ENCODE measurements around the gene CERS1.

DNA sequence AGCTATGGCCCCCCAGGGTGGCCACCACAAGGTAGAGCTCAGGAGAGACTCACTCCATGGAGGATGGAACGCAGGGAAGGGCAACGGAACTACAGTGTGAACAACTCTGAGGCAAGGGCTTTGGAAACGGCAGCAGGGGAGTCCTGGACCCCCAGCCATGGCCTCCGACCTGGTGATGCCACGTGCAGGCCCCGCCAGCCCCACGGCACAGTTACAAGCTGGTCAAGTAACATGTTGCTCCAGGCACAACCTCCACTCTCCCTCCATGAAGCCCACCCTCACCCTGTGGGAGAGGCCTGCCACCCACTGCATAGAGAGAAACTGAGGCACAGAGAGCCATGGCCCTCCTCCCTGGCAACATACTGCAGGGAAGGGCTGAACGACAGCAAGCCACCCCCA is 9.1 kb upstream of the CERS1 start:
- TF ChIP-seq SUZ12 (IDR thresholded peaks at IDR 0.05; ENCODE audit: extremely low read depth, insufficient read depth, insufficient read length) = no peak
- no peak for TF ChIP-seq YY1 (IDR thresholded peaks at IDR 0.05; ENCODE audit: insufficient read depth, insufficient read length)
- no peak for TF ChIP-seq ZNF274 (IDR thresholded peaks at IDR 0.05; ENCODE audit: low read depth, low read length)

All from NT2/D1 (cell line).